ENCODE data around the gene FGF10. TPM values are rescaled to one million over a fixed set of nuclear protein-coding genes. Genes with fewer than 3 reads are reported as not detected.

Gene FGF10
- total and polyA plus RNA-seq, 2 donors (not counting 1 experiment from before 2014, with no cell fraction given), result 0.58 to 154 TPM

GRCh38 chr5:44257653-44258365 is 131.4 kb downstream of the FGF10 start:
- no peaks in the 10 kb centered on the region for H3K79me2 ChIP-seq (ENCODE audit: control insufficient read depth, insufficient read depth, low read length)
- TF ChIP-seq EZH2 (IDR thresholded peaks at IDR 0.05; ENCODE audit: low read length, missing control alignments) (no peak), CTCF (conservative IDR thresholded peaks at IDR 0.05 in 1 of 2, IDR thresholded peaks at IDR 0.05 in 1 of 2; ENCODE audit: low read depth in 1 of 2, low read length in 2 of 2) (no peak)

GRCh38 chr5:44257221-44257620 is 132.0 kb downstream of the FGF10 start:
- Histone ChIP-seq H3K9me3 (ENCODE audit: control insufficient read depth, insufficient read depth, low read depth, low read length) (no peaks in the 10 kb centered on the region), H3K4me1 (ENCODE audit: control insufficient read depth, extremely low read depth, insufficient read depth, low read length) (no peaks in the 10 kb centered on the region), H3K4me3 (replicated peaks in 1 of 4; ENCODE audit: control extremely low read depth in 1 of 4, insufficient read depth in 1 of 4, low read depth in 3 of 4, low read length in 4 of 4) (no peak overlapping the region), H3K27me3 (ENCODE audit: control insufficient read depth, insufficient read depth, low read length) (no peaks in the 10 kb centered on the region), H3K9ac (ENCODE audit: insufficient read depth, low read length) (no peak overlapping the region), H2AFZ (ENCODE audit: low read length) (no peak overlapping the region), H3K79me2 (ENCODE audit: control insufficient read depth, insufficient read depth, low read length) (no peaks in the 10 kb centered on the region), H3K4me2 (ENCODE audit: extremely low read depth, insufficient read depth, low read length) (no peak overlapping the region), H4K20me1 (ENCODE audit: control insufficient read depth, extremely low read depth, insufficient read depth, low read length) (no peaks in the 10 kb centered on the region), H3K36me3 (ENCODE audit: control insufficient read depth, insufficient read depth, low read length) (no peaks in the 10 kb centered on the region), H3K27ac (ENCODE audit: insufficient read depth, low read length) (no peak overlapping the region)
- no peak for DNase-seq (ENCODE audit: low read depth in 2 of 2)
- TF ChIP-seq CTCF (conservative IDR thresholded peaks at IDR 0.05 in 1 of 2, IDR thresholded peaks at IDR 0.05 in 1 of 2; ENCODE audit: low read depth in 1 of 2, low read length in 2 of 2) (no peak), EZH2 (IDR thresholded peaks at IDR 0.05; ENCODE audit: low read length, missing control alignments) (no peak)

More at GRCh38 chr5:44257653-44258365, 131.4 kb downstream of the FGF10 start:
- H3K27ac ChIP-seq (ENCODE audit: insufficient read depth, low read length), result no peak overlapping the region
- H3K9ac ChIP-seq (ENCODE audit: insufficient read depth, low read length), result no peak overlapping the region
- H3K4me2 ChIP-seq (ENCODE audit: extremely low read depth, insufficient read depth, low read length), result no peak overlapping the region
- no peaks in the 10 kb centered on the region for H3K4me1 ChIP-seq (ENCODE audit: control insufficient read depth, extremely low read depth, insufficient read depth, low read length)
- no peak overlapping the region for H2AFZ ChIP-seq (ENCODE audit: low read length)
- no peaks in the 10 kb centered on the region for H3K27me3 ChIP-seq (ENCODE audit: control insufficient read depth, insufficient read depth, low read length)
- no peaks in the 10 kb centered on the region for H3K36me3 ChIP-seq (ENCODE audit: control insufficient read depth, insufficient read depth, low read length)
- no peak overlapping the region for H3K4me3 ChIP-seq (replicated peaks in 1 of 4; ENCODE audit: control extremely low read depth in 1 of 4, insufficient read depth in 1 of 4, low read depth in 3 of 4, low read length in 4 of 4)
- DNase-seq (ENCODE audit: low read depth in 2 of 2), result no peak
- no peaks in the 10 kb centered on the region for H3K9me3 ChIP-seq (ENCODE audit: control insufficient read depth, insufficient read depth, low read depth, low read length)
- H4K20me1 ChIP-seq (ENCODE audit: control insufficient read depth, extremely low read depth, insufficient read depth, low read length), result no peaks in the 10 kb centered on the region

All from fibroblast of lung (primary cell).